Measurements from ENCODE around the gene ZNF835. TPM values are rescaled to one million over a fixed set of nuclear protein-coding genes. Genes with fewer than 3 reads are reported as not detected.

The ZNF835 gene
- total RNA-seq, 1 experiment from 2014 or later = not detected

GRCh38 chr19:56664511-56664910 lies 7.0 kb downstream of the ZNF835 start:
- no peaks in the 10 kb centered on the region for H3K27me3 Mint-ChIP-seq (ENCODE audit: insufficient read depth, unreplicated experiment)
- H3K27ac Mint-ChIP-seq (ENCODE audit: low read depth, unreplicated experiment) = no peak overlapping the region
- intact Hi-C loops (cut with micrococcal nuclease) = no loop called here
- peaks cover under 1% of the 10 kb centered on the region for H3K9me3 Mint-ChIP-seq (ENCODE audit: unreplicated experiment)
- no peak overlapping the region for H3K4me3 Mint-ChIP-seq (ENCODE audit: unreplicated experiment)
- H3K36me3 Mint-ChIP-seq (ENCODE audit: insufficient read depth, unreplicated experiment) = peaks cover 5% of the 10 kb centered on the region
- ChIA-PET POLR2A (no interaction called here), CTCF (no interaction called here)
- DNase-seq (ENCODE audit: unreplicated experiment) = no peak
- no peaks in the 10 kb centered on the region for H3K4me1 Mint-ChIP-seq (ENCODE audit: insufficient read depth, unreplicated experiment)
- TF ChIP-seq CTCF (IDR thresholded peaks at IDR 0.05; ENCODE audit: unreplicated experiment) = no peak
- no TSS peak for BruUV-seq (replicated peaks)

- intact Hi-C loops (cut with micrococcal nuclease) = no loop called here
- ChIA-PET POLR2A (no interaction called here), CTCF (no interaction called here)
- BruUV-seq (replicated peaks) = no TSS peak
- Mint-ChIP-seq H3K36me3 (ENCODE audit: insufficient read depth, unreplicated experiment) (peaks cover 5% of the 10 kb centered on the region), H3K9me3 (ENCODE audit: unreplicated experiment) (peaks cover 6% of the 10 kb centered on the region), H3K4me1 (ENCODE audit: insufficient read depth, unreplicated experiment) (no peaks in the 10 kb centered on the region), H3K4me3 (ENCODE audit: unreplicated experiment) (no peak overlapping the region), H3K27ac (ENCODE audit: low read depth, unreplicated experiment) (no peak overlapping the region), H3K27me3 (ENCODE audit: insufficient read depth, unreplicated experiment) (no peaks in the 10 kb centered on the region)
- no peak for TF ChIP-seq CTCF (IDR thresholded peaks at IDR 0.05; ENCODE audit: unreplicated experiment)
- no peak for DNase-seq (ENCODE audit: unreplicated experiment)
Measured at GRCh38 chr19:56663931-56664500, 7.5 kb downstream of the ZNF835 start.

- BruUV-seq (replicated peaks) = no TSS peak
- Mint-ChIP-seq H3K36me3 (ENCODE audit: insufficient read depth, unreplicated experiment) (peaks cover 5% of the 10 kb centered on the region), H3K4me3 (ENCODE audit: unreplicated experiment) (no peak overlapping the region), H3K27me3 (ENCODE audit: insufficient read depth, unreplicated experiment) (no peaks in the 10 kb centered on the region), H3K4me1 (ENCODE audit: insufficient read depth, unreplicated experiment) (no peaks in the 10 kb centered on the region), H3K9me3 (ENCODE audit: unreplicated experiment) (peaks cover 15% of the 10 kb centered on the region), H3K27ac (ENCODE audit: low read depth, unreplicated experiment) (no peak overlapping the region)
- no peak for TF ChIP-seq CTCF (IDR thresholded peaks at IDR 0.05; ENCODE audit: unreplicated experiment)
- DNase-seq (ENCODE audit: unreplicated experiment) = no peak
- POLR2A ChIA-PET = no interaction called here
- intact Hi-C loops (cut with micrococcal nuclease) = no loop called here
- CTCF ChIA-PET = interaction anchor here (0.6 kb wide), 1 partner anchor 447 kb away, joined by 3 read pairs; no protein-coding TSS in a partner anchor
Measured at GRCh38 chr19:56661248-56661647, 10.3 kb downstream of the ZNF835 start.

- peak; percentile 0 for DNase-seq (ENCODE audit: unreplicated experiment)
- no TSS peak for BruUV-seq (replicated peaks)
- Mint-ChIP-seq H3K9me3 (ENCODE audit: unreplicated experiment) (peaks cover 15% of the 10 kb centered on the region), H3K27ac (ENCODE audit: low read depth, unreplicated experiment) (no peak overlapping the region), H3K27me3 (ENCODE audit: insufficient read depth, unreplicated experiment) (no peaks in the 10 kb centered on the region), H3K36me3 (ENCODE audit: insufficient read depth, unreplicated experiment) (peaks cover 5% of the 10 kb centered on the region), H3K4me1 (ENCODE audit: insufficient read depth, unreplicated experiment) (no peaks in the 10 kb centered on the region), H3K4me3 (ENCODE audit: unreplicated experiment) (no peak overlapping the region)
- CTCF ChIA-PET = no interaction called here
- POLR2A ChIA-PET = no interaction called here
- no peak for TF ChIP-seq CTCF (IDR thresholded peaks at IDR 0.05; ENCODE audit: unreplicated experiment)
- intact Hi-C loops (cut with micrococcal nuclease) = no loop called here
Measured at GRCh38 chr19:56660381-56661107, 11.0 kb downstream of the ZNF835 start.
